Neural crest cell (in vitro differentiated cells): ENCODE measurements around the gene SCUBE2. TPM values are rescaled to one million over a fixed set of nuclear protein-coding genes. Genes with fewer than 3 reads are reported as not detected.

ENCODE experiments used
- DNase-seq: peaks from one replicate; pipeline ENCODE4 v3.0.0; 2021; ENCODE audit warnings: low read depth, mixed read lengths, low spot score
- H3K27ac Mint-ChIP-seq: one replicate; pipeline ENCODE4 v1.8.0; 2021; ENCODE audit warnings: mild to moderate bottlenecking, mixed read lengths; ENCODE audit not compliant: unreplicated experiment
- H3K27me3 Mint-ChIP-seq: 2 replicates; pipeline ENCODE4 v1.8.0; 2021; ENCODE audit warnings: low read depth, mild to moderate bottlenecking, mixed read lengths
- H3K36me3 Mint-ChIP-seq: 2 replicates; pipeline ENCODE4 v1.8.0; 2021; ENCODE audit warnings: low read depth, mild to moderate bottlenecking, mixed read lengths
- H3K4me1 Mint-ChIP-seq: 2 replicates; pipeline ENCODE4 v1.8.0; 2021; ENCODE audit warnings: mixed read lengths
- H3K4me3 Mint-ChIP-seq: one replicate; pipeline ENCODE4 v1.8.0; 2021; ENCODE audit warnings: mild to moderate bottlenecking, mixed read lengths
- H3K9me3 Mint-ChIP-seq: 2 replicates; pipeline ENCODE4 v1.8.0; 2021; ENCODE audit warnings: mixed read lengths
- total RNA-seq: library from RNA; stranded (reverse); gene quantifications from 2 replicates; pipeline ENCODE4 v1.2.1, GENCODE V29; 2021
- TF ChIP-seq, protein P1 (sequence below): fragments of 200-600 bp; sonication (generic); conservative IDR thresholded peaks from 2 replicates; pipeline ENCODE4 v1.5.0; 2021; ENCODE audit warnings: antibody characterized with exemption, mild to moderate bottlenecking

Gene SCUBE2
- total RNA-seq, 1 donor from 2014 or later, result 11.0 TPM

- TF ChIP-seq, protein P1, sequence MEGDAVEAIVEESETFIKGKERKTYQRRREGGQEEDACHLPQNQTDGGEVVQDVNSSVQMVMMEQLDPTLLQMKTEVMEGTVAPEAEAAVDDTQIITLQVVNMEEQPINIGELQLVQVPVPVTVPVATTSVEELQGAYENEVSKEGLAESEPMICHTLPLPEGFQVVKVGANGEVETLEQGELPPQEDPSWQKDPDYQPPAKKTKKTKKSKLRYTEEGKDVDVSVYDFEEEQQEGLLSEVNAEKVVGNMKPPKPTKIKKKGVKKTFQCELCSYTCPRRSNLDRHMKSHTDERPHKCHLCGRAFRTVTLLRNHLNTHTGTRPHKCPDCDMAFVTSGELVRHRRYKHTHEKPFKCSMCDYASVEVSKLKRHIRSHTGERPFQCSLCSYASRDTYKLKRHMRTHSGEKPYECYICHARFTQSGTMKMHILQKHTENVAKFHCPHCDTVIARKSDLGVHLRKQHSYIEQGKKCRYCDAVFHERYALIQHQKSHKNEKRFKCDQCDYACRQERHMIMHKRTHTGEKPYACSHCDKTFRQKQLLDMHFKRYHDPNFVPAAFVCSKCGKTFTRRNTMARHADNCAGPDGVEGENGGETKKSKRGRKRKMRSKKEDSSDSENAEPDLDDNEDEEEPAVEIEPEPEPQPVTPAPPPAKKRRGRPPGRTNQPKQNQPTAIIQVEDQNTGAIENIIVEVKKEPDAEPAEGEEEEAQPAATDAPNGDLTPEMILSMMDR, result no peak
- Mint-ChIP-seq H3K4me3 (no peak overlapping the region), H3K4me1 (peaks cover 8% of the 10 kb centered on the region), H3K27ac (no peak overlapping the region), H3K36me3 (peaks cover 4% of the 10 kb centered on the region), H3K9me3 (no peaks in the 10 kb centered on the region), H3K27me3 (no peaks in the 10 kb centered on the region)
- DNase-seq, result no peak
Observed at GRCh38 chr11:9030601-9031000, 60.8 kb downstream of the SCUBE2 start.

GRCh38 chr11:9029422-9029821 lies 62.0 kb downstream of the SCUBE2 start:
- H3K27ac Mint-ChIP-seq, result peak overlapping the region; percentile 23

DNA sequence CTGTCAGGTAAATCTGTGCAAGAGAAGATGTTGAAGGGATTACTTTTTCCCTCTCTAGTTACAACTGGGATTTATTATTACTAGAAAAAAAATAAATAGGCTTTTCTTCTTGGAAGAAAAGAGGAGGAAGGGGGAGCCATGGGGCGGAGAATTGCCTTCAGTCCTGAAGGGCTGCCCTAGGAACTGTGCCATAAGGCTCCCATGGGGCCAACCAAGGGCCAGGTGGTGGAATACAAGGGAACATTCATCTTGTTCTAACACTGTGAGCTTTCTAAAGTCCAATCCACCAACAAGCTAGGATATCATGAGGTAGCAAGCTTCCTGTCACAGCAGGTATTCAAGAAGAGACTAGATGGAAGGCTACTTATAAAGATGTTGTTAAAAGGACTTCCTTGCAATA lies 62.8 kb downstream of the SCUBE2 start:
- Mint-ChIP-seq H3K27ac (no peak overlapping the region), H3K4me1 (no peaks in the 10 kb centered on the region), H3K36me3 (no peaks in the 10 kb centered on the region), H3K4me3 (no peak overlapping the region), H3K9me3 (no peaks in the 10 kb centered on the region), H3K27me3 (no peaks in the 10 kb centered on the region)
- DNase-seq, result no peak
- TF ChIP-seq, protein P1, result no peak

More at GRCh38 chr11:9029422-9029821, 62.0 kb downstream of the SCUBE2 start:
- Mint-ChIP-seq H3K4me3 (no peak overlapping the region), H3K36me3 (peaks cover 4% of the 10 kb centered on the region), H3K27me3 (no peaks in the 10 kb centered on the region), H3K4me1 (peaks cover 4% of the 10 kb centered on the region), H3K9me3 (no peaks in the 10 kb centered on the region)
- no peak for DNase-seq
- TF ChIP-seq, protein P1, result no peak

GRCh38 chr11:9025101-9025850 lies 66.1 kb downstream of the SCUBE2 start:
- H3K4me1 Mint-ChIP-seq, result no peaks in the 10 kb centered on the region
- TF ChIP-seq, protein P1, result no peak

DNA sequence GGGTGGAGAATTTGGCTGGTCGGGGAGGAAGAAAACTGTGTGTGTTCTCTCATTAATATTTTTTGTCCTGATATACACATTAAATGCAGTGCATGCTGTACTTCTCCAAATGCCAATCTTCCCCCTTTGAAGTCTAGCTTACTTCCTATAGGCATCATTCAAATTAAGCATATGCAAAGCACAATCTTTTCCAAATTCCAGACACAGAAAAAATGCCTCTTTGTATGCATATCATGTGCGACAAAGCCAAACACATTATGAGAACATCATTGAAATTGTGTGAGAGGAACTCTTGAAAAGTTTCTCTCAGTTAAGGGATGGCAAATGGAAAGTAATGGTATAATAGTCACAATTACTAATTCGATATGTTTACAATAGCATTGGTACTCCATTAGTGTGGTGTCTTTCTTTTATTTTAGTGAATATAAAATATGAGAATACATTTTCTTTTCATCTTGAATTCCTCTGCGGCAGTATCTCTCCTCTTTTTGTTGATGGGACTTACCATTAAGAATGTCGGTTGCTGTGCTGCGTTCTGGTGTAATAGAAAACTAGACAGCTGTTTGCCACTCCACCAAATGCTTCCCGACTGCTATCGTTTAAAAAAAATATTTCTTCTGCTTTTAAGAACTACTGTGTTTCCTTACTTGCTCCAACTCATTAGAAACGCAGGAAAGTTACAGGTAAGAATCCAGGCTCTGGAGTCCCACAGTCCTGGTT lies 68.3 kb downstream of the SCUBE2 start:
- no peak overlapping the region for H3K27ac Mint-ChIP-seq
- peaks cover 5% of the 10 kb centered on the region for H3K36me3 Mint-ChIP-seq
- no peak overlapping the region for H3K4me3 Mint-ChIP-seq
- TF ChIP-seq, protein P1, result no peak
- H3K4me1 Mint-ChIP-seq, result no peaks in the 10 kb centered on the region
- H3K9me3 Mint-ChIP-seq, result no peaks in the 10 kb centered on the region
- H3K27me3 Mint-ChIP-seq, result no peaks in the 10 kb centered on the region
- no peak for DNase-seq

More at GRCh38 chr11:9025101-9025850, 66.1 kb downstream of the SCUBE2 start:
- no peak for DNase-seq
- no peaks in the 10 kb centered on the region for H3K9me3 Mint-ChIP-seq
- H3K27ac Mint-ChIP-seq, result no peak overlapping the region
- H3K36me3 Mint-ChIP-seq, result peaks cover 5% of the 10 kb centered on the region
- no peak overlapping the region for H3K4me3 Mint-ChIP-seq
- H3K27me3 Mint-ChIP-seq, result no peaks in the 10 kb centered on the region
